GM12801 (cell line): Measurements from ENCODE around the gene WIPF3.

Experiments used
- CTCF ChIP-seq: IDR thresholded peaks from one replicate; pipeline ENCODE4 v1.5.1; 2011; ENCODE audit warnings: control low read depth; ENCODE audit not compliant: insufficient read length; ENCODE audit errors: extremely low read depth

Gene WIPF3

GRCh38 chr7:29893351-29893965, 87.2 kb downstream of the WIPF3 start:
- TF ChIP-seq CTCF, result no peak

GRCh38 chr7:29894256-29894655, 87.9 kb downstream of the WIPF3 start:
- no peak for TF ChIP-seq CTCF

GRCh38 chr7:29895559-29895958, 89.3 kb downstream of the WIPF3 start:
- no peak for TF ChIP-seq CTCF

GRCh38 chr7:29896685-29897411, 90.5 kb downstream of the WIPF3 start:
- TF ChIP-seq CTCF, result no peak

GRCh38 chr7:29898301-29898700, 92.0 kb downstream of the WIPF3 start:
- no peak for TF ChIP-seq CTCF

- no peak for TF ChIP-seq CTCF
These were observed 94.4 kb downstream of the WIPF3 start for GRCh38 chr7:29900745-29901144.

- no peak for TF ChIP-seq CTCF
These were observed 100.1 kb downstream of the WIPF3 start for GRCh38 chr7:29906200-29907022.
